Activated naive CD8-positive, alpha-beta T cell treated with anti-CD3 and anti-CD28 coated beads, Interleukin-2, amount 10 ng/mL, durations not matched to agents 7 days and 5 days (primary cell): ENCODE results near the gene PEX11G. TPM values are rescaled to one million over a fixed set of nuclear protein-coding genes. Genes with fewer than 3 reads are reported as not detected.

Source experiments
- ATAC-seq: fragments of 150-1000 bp; cut with Tn5 transposase; one replicate; pipeline ENCODE4 v1.10.0; 2021; ENCODE audit warnings: low read depth, moderate library complexity
- POLR2A ChIA-PET: fragments of 350-600 bp; sonication (Branson Sonifier 250); formaldehyde crosslinking; loops from one replicate; lab custom pipeline; 2021; ENCODE audit warnings: antibody characterized with exemption; lab: Charles Lee
- DNase-seq: peaks from one replicate; pipeline ENCODE4 v3.0.0; 2021
- H3K27ac Mint-ChIP-seq: one replicate; pipeline ENCODE4 v1.8.0; 2022; ENCODE audit warnings: mild to moderate bottlenecking, mixed read lengths
- H3K27me3 Mint-ChIP-seq: one replicate; pipeline ENCODE4 v1.8.0; 2022; ENCODE audit warnings: mild to moderate bottlenecking, moderate library complexity, mixed read lengths
- H3K36me3 Mint-ChIP-seq: one replicate; pipeline ENCODE4 v1.8.0; 2021; ENCODE audit warnings: mild to moderate bottlenecking, mixed read lengths
- H3K4me1 Mint-ChIP-seq: one replicate; pipeline ENCODE4 v1.8.0; 2021; ENCODE audit warnings: mixed read lengths
- H3K4me3 Mint-ChIP-seq: one replicate; pipeline ENCODE4 v1.8.0; 2022; ENCODE audit warnings: mild to moderate bottlenecking, moderate library complexity, mixed read lengths
- H3K9me3 Mint-ChIP-seq: one replicate; pipeline ENCODE4 v1.8.0; 2021; ENCODE audit warnings: mixed read lengths
- total RNA-seq, 2 experiments: library from RNA; stranded (reverse); gene quantifications; one replicate each; pipeline ENCODE4 v1.2.3, GENCODE V29; 2021

Gene PEX11G
- total RNA-seq, result 1 to 10 TPM; 1.0 to 1.3 TPM

DNA sequence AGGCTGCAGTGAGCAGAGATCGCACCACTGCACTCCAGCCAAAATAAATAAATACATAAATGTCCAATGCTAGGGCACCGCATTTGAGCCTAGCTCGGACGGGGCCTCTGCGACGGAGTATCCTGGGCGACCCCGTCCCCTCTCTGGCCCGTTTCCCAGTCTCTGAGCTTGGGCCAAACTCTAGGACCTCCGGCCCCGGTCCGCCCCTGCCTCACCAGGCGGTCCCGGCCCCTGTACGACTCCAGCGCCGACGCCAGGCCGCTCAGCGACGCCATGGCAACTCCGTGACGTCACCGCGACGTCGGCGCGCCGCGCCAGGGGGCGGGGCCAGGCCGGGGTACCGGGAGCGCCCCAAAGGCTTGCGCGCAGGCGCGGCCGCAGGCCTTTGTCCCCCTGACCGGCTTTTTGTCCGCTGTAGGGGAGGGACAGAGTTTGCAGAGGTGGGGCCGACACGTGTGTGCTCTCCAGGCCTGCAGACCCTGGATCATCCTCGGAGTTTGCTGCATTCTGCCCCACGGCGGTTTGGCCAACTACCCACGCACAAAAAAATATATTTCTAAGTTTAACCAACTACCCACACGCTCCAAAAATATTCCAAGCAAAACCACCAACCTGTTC lies at the start of gene PEX11G:
Gene PEX11G (minus strand): TSS at position 300 of the 618 bp plus-strand sequence. CDS start 25 bp downstream, at position 275.
- Mint-ChIP-seq H3K4me1 (peaks cover 18% of the 10 kb centered on the region), H3K9me3 (no peaks in the 10 kb centered on the region), H3K27ac (peak within 1 kb of the TSS; percentile 84), H3K4me3 (peak within 1 kb of the TSS; percentile 82), H3K27me3 (no peaks in the 10 kb centered on the region), H3K36me3 (no peaks in the 10 kb centered on the region)
- POLR2A ChIA-PET, result interaction anchor here (0.7 kb wide), 1 partner anchor 131 kb away, joined by 3 read pairs; no protein-coding TSS in a partner anchor
- ATAC-seq (peak; percentile 90), DNase-seq (peak; percentile 97)

DNA sequence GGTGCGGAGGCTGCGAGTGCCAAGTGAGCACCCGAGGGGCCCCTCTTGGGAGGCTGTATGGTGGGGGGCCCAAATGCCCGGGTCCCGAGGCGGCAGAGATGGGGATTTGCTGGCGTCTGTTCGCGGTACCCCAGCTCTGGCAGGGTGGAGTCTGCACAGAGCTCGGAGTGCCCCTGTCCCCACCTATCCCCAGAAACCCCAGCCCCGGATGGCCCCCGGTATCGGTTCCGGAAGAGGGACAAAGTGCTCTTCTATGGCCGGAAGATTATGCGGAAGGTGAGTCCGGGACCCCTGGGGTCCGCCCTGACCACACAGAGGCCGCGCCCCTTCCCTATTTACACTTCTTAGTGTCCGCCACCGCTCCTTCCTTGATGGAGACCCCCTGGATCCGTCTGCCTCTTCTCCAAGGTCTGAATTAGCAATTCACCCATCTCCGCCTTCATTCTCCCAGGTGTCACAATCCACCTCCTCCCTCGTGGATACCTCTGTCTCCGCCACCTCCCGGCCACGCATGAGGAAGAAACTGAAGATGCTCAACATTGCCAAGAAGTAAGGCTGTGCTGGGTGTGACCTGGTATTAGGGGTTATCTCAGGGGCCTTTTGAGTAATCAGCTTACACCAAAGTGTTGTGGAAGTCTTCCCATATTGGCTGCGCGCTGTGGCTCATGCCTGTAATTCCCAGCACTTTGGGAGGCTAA lies 47.3 kb upstream of the PEX11G start:
- no peak for DNase-seq
- peak overlapping the region; percentile 96 for H3K4me3 Mint-ChIP-seq
- POLR2A ChIA-PET, result interaction anchor here (0.9 to 3.9 kb wide), 3 partner anchors 9 to 32 kb away, joined by 5 to 28 read pairs (median 26); partner anchors contain the start of gene MCOLN1
- ATAC-seq, result peak; percentile 1
- no peaks in the 10 kb centered on the region for H3K9me3 Mint-ChIP-seq
- peaks cover 12% of the 10 kb centered on the region for H3K4me1 Mint-ChIP-seq
- H3K27ac Mint-ChIP-seq, result peak overlapping the region; percentile 92
- no peaks in the 10 kb centered on the region for H3K27me3 Mint-ChIP-seq
- H3K36me3 Mint-ChIP-seq, result peaks cover 17% of the 10 kb centered on the region

DNA sequence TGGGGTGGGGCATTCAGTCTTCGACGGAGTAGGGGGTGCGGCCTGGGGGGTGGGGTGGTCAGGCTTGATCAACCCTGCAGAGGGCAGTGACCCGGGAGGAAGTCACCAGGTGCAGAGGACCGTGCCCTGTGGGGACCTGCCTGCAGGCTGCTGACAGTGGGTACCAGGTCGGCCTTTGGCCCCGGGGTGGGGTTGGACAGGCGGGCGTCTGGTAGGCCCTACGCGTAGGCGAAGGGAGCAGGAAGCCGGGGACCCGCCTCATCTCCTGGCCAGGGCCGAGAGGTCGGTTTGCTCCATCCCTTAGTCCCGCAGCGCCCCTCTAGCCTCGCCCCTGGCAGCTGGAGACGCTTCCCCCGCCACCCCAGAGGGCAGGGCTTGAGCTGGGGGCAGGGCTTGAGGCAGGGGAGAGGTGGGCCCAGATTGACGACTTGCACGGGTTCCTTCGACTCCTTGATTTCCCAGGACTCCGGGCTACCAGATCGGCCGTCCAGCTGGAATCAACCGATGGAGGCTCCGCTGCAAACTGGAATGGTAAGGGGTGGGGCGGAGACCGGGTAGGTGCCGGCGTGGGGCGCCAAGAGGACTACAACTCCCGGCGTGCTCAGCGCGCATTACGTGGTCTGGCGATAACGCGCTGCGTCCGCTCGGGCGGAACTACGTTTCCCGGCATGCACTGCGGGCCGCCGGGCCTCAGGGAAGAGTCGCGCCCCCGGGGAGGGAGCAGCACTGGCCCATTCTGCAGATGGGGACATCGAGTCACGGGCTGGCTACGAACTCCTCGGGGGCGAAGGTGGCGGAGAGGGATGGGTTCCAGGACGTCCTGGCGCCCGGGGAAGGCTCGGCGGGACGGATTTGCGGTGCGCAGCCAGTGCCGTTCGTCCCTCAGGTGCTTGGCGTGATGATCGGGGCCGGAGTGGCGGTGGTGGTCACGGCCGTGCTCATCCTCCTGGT lies 46.5 kb upstream of the PEX11G start, which contains the start of gene PNPLA6:
Gene PNPLA6 (plus strand): TSS at position 671 of the 951 bp plus-strand sequence. CDS start 72 bp downstream, at position 743.
- ATAC-seq, result peak; percentile 78
- H3K4me3 Mint-ChIP-seq, result peak within 1 kb of the TSS; percentile 96
- peak; percentile 96 for DNase-seq
- H3K27ac Mint-ChIP-seq, result peak within 1 kb of the TSS; percentile 92
- peaks cover 15% of the 10 kb centered on the region for H3K36me3 Mint-ChIP-seq
- POLR2A ChIA-PET, result interaction anchor here (0.9 to 3.9 kb wide), 6 partner anchors 10 to 33 kb away, joined by 3 to 28 read pairs (median 6); partner anchors contain the start of genes MCOLN1 and ZNF358
- no peaks in the 10 kb centered on the region for H3K27me3 Mint-ChIP-seq
- H3K9me3 Mint-ChIP-seq, result no peaks in the 10 kb centered on the region
- peaks cover 12% of the 10 kb centered on the region for H3K4me1 Mint-ChIP-seq

DNA sequence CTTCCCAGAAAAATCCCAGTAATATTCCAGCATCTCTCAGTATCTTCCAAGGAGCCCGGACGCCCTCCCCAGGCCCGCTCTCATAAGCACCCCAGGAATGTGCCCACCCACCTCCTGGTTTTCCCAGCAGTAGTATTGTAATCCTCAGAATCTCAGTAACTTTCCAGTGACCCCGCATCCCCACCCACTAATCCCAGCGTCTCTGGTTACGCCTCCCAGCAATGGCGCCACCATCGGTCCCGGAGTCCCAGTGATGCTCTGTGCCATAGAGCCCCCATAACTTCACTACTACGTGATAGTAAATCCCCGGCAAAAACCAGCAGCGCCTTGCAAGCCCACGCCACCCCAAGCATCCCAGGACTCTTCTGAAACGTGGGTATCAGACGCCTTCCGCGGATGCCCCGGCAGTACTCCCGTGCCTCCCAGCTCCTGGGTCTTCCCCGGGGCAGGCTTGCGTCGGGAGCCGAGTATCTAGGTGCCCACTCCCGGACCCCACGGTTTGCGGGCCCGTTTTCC lies 45.8 kb upstream of the PEX11G start:
- ATAC-seq, result peak; percentile 21
- H3K4me3 Mint-ChIP-seq, result peak overlapping the region; percentile 96
- POLR2A ChIA-PET, result interaction anchor here (1.2 to 3.9 kb wide), 5 partner anchors 10 to 18 kb away, joined by 3 to 28 read pairs (median 6); partner anchors contain the start of genes MCOLN1 and ZNF358
- peaks cover 10% of the 10 kb centered on the region for H3K4me1 Mint-ChIP-seq
- no peaks in the 10 kb centered on the region for H3K9me3 Mint-ChIP-seq
- peak overlapping the region; percentile 80 for H3K27ac Mint-ChIP-seq
- DNase-seq, result no peak
- H3K36me3 Mint-ChIP-seq, result peaks cover 13% of the 10 kb centered on the region
- no peaks in the 10 kb centered on the region for H3K27me3 Mint-ChIP-seq

DNA sequence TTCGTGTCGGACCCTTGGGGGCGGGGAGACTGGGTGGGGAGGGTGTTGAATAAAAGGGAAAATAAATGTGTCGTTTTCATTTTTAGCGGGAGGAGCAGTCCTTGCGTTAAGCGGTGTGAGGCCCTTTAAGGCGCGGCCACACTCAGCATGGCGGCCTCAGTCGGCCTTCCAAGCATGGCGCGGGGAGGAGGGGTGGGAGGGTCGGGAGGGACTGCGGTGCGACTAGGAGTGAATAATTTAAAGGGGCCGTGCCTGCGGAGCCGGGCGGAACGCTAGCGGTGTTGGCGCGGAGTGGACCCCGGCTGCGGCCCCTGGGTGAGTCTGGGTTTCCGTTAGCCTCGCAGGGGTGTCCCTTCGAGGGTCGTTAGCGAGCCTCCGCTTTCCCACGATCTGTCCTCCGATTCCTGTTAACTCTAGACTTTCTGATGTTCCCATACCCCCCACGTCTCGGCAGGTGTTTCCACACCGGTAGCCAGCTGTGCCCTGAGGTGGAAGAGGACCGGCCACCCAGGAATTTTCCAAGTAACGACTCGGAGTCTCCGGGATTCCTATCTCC lies 45.2 kb upstream of the PEX11G start:
- Mint-ChIP-seq H3K27ac (peak overlapping the region; percentile 80), H3K27me3 (no peaks in the 10 kb centered on the region), H3K4me3 (peak overlapping the region; percentile 96), H3K4me1 (peaks cover 10% of the 10 kb centered on the region), H3K9me3 (no peaks in the 10 kb centered on the region), H3K36me3 (peaks cover 13% of the 10 kb centered on the region)
- peak; percentile 32 for ATAC-seq
- POLR2A ChIA-PET, result interaction anchor here (1.2 to 3.9 kb wide), 5 partner anchors 11 to 19 kb away, joined by 3 to 28 read pairs (median 6); partner anchors contain the start of genes MCOLN1 and ZNF358
- DNase-seq, result peak; percentile 78

DNA sequence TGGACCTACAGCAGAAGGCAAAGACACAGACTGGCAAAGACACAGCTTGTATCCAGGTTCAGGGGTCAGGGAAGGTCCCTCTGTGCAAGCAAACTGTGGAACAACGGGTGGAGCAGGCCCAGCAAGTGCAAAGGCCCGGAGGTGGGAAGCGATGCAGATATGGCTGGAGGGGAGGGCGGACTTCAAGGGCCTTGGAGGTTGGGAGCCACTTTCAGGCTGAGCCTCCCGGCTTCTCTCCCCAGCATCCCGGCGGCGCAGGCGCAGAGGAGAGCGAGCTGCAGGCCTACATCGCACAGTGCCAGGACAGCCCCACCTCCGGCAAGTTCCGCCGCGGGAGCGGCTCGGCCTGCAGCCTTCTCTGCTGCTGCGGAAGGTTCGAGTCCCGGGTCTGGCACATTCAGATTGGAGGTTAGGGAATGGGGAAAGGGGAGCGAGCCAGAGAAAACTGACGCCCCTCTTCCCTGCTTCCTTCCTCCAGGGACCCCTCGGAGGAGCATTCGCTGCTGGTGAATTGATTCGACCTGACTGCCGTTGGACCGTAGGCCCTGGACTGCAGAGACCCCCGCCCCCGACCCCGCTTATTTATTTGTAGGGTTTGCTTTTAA lies 44.5 kb upstream of the PEX11G start:
- H3K36me3 Mint-ChIP-seq, result peaks cover 8% of the 10 kb centered on the region
- peak overlapping the region; percentile 54 for H3K27ac Mint-ChIP-seq
- no peaks in the 10 kb centered on the region for H3K27me3 Mint-ChIP-seq
- no peaks in the 10 kb centered on the region for H3K9me3 Mint-ChIP-seq
- H3K4me1 Mint-ChIP-seq, result peaks cover 10% of the 10 kb centered on the region
- ATAC-seq, result no peak
- peak overlapping the region; percentile 96 for H3K4me3 Mint-ChIP-seq
- POLR2A ChIA-PET, result interaction anchor here (3.9 kb wide), 1 partner anchor 11 kb away, joined by 26 read pairs; the partner anchor contains the start of gene MCOLN1
- DNase-seq, result no peak

DNA sequence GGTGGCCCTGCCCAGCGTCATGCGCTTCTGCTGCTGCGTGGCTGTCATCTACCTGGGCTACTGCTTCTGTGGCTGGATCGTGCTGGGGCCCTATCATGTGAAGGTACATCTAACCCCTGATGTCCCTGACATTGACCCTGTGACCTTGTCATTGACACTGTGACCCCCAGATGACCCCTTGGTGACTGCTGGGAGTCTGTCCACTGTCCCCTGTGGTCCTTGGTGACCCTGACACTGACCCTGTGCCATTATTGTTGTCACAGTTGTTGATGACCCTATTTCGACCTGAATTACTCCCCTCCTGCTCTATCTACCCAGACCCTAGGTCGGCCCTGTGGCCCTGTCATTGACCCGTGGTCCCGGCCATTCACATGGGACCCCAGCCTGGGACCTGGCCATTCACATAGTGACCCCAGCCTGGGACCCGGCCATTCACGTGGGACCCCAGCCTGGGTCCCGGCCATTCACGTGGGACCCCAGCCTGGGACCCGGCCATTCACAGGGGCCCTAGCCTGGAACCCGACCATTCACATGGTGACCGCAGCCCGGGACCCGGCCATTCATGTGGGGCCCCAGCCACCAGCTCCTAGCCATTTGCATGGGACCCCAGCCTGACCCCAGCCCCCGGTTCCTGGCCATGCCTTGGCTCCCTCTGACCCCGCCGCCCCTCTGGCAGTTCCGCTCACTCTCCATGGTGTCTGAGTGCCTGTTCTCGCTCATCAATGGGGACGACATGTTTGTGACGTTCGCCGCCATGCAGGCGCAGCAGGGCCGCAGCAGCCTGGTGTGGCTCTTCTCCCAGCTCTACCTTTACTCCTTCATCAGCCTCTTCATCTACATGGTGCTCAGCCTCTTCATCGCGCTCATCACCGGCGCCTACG lies 41.0 kb upstream of the PEX11G start:
- Mint-ChIP-seq H3K27me3 (no peaks in the 10 kb centered on the region), H3K4me1 (peaks cover 1% of the 10 kb centered on the region), H3K9me3 (no peaks in the 10 kb centered on the region), H3K36me3 (peaks cover 2% of the 10 kb centered on the region), H3K27ac (no peak overlapping the region), H3K4me3 (no peak overlapping the region)
- ATAC-seq, result no peak
- DNase-seq, result no peak
- POLR2A ChIA-PET, result no interaction called here

DNA sequence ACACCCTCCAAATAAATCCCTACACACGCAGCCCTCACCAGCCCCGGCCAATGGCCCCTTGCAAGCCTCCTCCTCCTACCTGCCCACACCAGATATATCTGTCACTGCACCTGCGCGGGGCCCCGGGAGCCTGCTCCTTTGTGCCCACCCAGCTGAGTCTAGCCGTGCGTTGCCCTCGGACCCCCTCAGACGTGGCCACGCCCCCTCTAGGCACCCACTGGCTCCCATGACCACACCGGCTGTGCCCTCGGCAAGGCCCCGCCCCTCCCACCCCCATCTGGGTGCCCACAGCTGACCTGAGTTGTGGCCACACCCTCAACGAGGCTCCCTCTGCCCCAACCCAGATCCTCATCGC lies 40.4 kb upstream of the PEX11G start:
- DNase-seq (no peak), ATAC-seq (no peak)
- POLR2A ChIA-PET, result no interaction called here
- Mint-ChIP-seq H3K27me3 (no peaks in the 10 kb centered on the region), H3K4me3 (no peak overlapping the region), H3K36me3 (peaks cover 2% of the 10 kb centered on the region), H3K4me1 (no peaks in the 10 kb centered on the region), H3K27ac (no peak overlapping the region), H3K9me3 (no peaks in the 10 kb centered on the region)

DNA sequence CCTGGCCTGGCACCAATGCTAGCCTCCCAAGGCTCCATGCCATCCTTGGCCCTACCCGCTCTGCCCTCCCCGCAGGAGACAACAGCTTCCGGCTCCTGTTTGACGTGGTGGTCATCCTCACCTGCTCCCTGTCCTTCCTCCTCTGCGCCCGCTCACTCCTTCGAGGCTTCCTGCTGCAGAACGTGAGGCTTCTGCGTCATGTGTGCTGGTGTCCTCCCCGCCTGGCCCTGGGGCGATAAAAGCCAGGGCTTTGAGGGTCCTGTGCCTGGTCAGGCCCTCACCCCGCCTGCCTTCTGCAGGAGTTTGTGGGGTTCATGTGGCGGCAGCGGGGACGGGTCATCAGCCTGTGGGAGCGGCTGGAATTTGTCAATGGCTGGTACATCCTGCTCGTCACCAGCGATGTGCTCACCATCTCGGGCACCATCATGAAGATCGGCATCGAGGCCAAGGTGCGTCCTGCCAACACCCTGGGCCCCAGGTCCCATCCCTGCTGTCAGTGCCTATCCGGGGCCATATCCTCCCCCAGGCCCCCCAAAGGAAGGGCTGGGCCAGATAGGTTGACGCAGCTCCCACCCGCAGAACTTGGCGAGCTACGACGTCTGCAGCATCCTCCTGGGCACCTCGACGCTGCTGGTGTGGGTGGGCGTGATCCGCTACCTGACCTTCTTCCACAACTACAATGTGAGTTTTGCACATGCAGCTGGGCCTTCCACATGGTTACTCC lies 39.8 kb upstream of the PEX11G start:
- Mint-ChIP-seq H3K4me1 (no peaks in the 10 kb centered on the region), H3K9me3 (no peaks in the 10 kb centered on the region), H3K27ac (no peak overlapping the region), H3K36me3 (peaks cover 2% of the 10 kb centered on the region), H3K4me3 (no peak overlapping the region), H3K27me3 (no peaks in the 10 kb centered on the region)
- DNase-seq, result no peak
- no peak for ATAC-seq
- POLR2A ChIA-PET, result no interaction called here

DNA sequence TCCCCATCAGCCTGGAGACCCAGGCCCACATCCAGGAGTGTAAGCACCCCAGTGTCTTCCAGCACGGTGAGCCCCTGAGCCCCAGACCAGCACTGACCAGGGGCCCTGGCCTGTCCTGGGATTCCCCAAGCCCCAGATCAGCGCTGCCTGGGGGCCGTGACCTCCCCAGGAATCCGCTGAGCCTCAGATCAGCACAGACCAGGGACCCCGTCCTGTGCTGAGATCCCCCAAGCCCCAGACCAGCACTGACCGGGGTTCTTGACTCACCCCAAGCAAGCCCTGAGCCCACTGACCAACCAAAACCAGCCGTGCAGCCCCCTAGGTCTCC lies 39.3 kb upstream of the PEX11G start:
- no peak for ATAC-seq
- Mint-ChIP-seq H3K27me3 (no peaks in the 10 kb centered on the region), H3K4me3 (no peak overlapping the region), H3K9me3 (no peaks in the 10 kb centered on the region), H3K36me3 (peaks cover 2% of the 10 kb centered on the region), H3K27ac (no peak overlapping the region), H3K4me1 (no peaks in the 10 kb centered on the region)
- no peak for DNase-seq
- POLR2A ChIA-PET, result no interaction called here

DNA sequence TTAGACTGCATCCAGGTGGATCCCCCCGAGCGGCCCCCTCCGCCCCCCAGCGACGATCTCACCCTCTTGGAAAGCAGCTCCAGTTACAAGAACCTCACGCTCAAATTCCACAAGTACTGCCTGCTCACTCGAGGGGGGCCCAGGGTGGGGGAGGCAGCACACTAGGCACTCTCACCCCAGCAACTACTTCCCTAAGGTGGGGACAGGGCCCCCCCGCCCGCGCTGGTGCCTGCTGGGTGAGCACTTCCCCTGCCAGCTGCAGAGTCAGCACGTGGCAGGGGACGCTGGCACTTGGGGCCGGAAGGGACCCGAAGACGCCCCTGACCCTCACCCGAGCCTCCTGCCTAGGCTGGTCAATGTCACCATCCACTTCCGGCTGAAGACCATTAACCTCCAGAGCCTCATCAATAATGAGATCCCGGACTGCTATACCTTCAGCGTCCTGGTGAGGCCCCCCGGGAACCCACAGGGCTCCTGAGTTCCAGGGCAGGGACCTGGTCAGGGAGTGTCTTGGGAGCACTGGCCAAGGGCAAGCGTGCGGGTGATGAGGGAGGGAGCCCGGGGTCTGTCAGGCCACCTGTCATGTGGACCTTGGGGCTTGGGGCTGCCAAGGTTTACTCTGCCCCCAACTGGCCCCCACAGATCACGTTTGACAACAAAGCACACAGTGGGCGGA lies 38.8 kb upstream of the PEX11G start:
- no peak overlapping the region for H3K27ac Mint-ChIP-seq
- POLR2A ChIA-PET, result no interaction called here

More for the DNA sequence above, 38.8 kb upstream of the PEX11G start:
- no peak for ATAC-seq
- Mint-ChIP-seq H3K4me3 (no peak overlapping the region), H3K9me3 (no peaks in the 10 kb centered on the region), H3K27me3 (no peaks in the 10 kb centered on the region), H3K4me1 (no peaks in the 10 kb centered on the region), H3K36me3 (peaks cover 2% of the 10 kb centered on the region)
- no peak for DNase-seq
